Smooth muscle cell (in vitro differentiated cells): Measurements from ENCODE around the gene BRI3. TPM values are rescaled to one million over a fixed set of nuclear protein-coding genes. Genes with fewer than 3 reads are reported as not detected.

Experiments
- DNase-seq: peaks from one replicate; lab custom pipeline; 2025; ENCODE audit not compliant: unreplicated experiment; lab: John Stamatoyannopoulos, UW
- H2AFZ ChIP-seq: fragments of 200-600 bp; sonication (generic); 2 replicates; pipeline ENCODE4 v1.6.0; 2016; ENCODE audit warnings: antibody characterized with exemption, low read depth, mild to moderate bottlenecking
- H3F3A ChIP-seq: fragments of 200-600 bp; sonication (generic); 2 replicates; pipeline ENCODE4 v1.6.0; 2017; ENCODE audit warnings: antibody characterized with exemption, low read depth
- H3K27ac ChIP-seq: fragments of 200-600 bp; sonication (generic); 2 replicates; pipeline ENCODE4 v1.5.1; 2016; ENCODE audit warnings: low read depth, mild to moderate bottlenecking
- H3K27me3 ChIP-seq: fragments of 200-600 bp; sonication (generic); 2 replicates; pipeline ENCODE4 v1.6.1; 2016; ENCODE audit warnings: low read depth, mild to moderate bottlenecking
- H3K36me3 ChIP-seq: fragments of 200-600 bp; sonication (generic); 2 replicates; pipeline ENCODE4 v1.5.1; 2016; ENCODE audit warnings: low read depth
- H3K4me1 ChIP-seq: fragments of 200-600 bp; sonication (generic); 2 replicates; pipeline ENCODE4 v1.5.1; 2016; ENCODE audit warnings: low read depth
- H3K4me2 ChIP-seq: fragments of 200-600 bp; sonication (generic); 2 replicates; pipeline ENCODE4 v1.6.0; 2016; ENCODE audit warnings: mild to moderate bottlenecking
- H3K4me3 ChIP-seq: fragments of 200-600 bp; sonication (generic); 2 replicates; pipeline ENCODE4 v1.5.1; 2016; ENCODE audit warnings: mild to moderate bottlenecking
- H3K79me2 ChIP-seq: fragments of 200-600 bp; sonication (generic); 2 replicates; pipeline ENCODE4 v1.6.0; 2016; ENCODE audit warnings: low read depth, mild to moderate bottlenecking
- H3K9ac ChIP-seq: fragments of 200-600 bp; sonication (generic); 2 replicates; pipeline ENCODE4 v1.6.0; 2016; ENCODE audit warnings: low read depth
- H3K9me3 ChIP-seq: fragments of 200-600 bp; sonication (generic); replicated peaks from 2 replicates; pipeline ENCODE4 v1.5.1; 2016; ENCODE audit warnings: low read depth
- H4K20me1 ChIP-seq: fragments of 200-600 bp; sonication (generic); 2 replicates; pipeline ENCODE4 v1.6.0; 2016; ENCODE audit warnings: low read depth
- WGBS: methylation state at CpG from one replicate; pipeline ENCODE4 v1.1.7; 2016; ENCODE audit warnings: low lambda C conversion rate; 5-methylcytosine and 5-hydroxymethylcytosine counted together
- polyA plus RNA-seq: library from polyadenylated mRNA; unstranded; fragments of >200 nt; fragmentation: Nextera tagmentation; extraction: Ambion mirVana; gene quantifications from 2 replicates; pipeline ENCODE4 v1.2.1, GENCODE V29; 2016
- total RNA-seq: library from RNA; depleted of rRNA; stranded (reverse); fragments of >200 nt; gene quantifications from 2 replicates; pipeline ENCODE4 v1.2.3, GENCODE V29; 2014
- TF ChIP-seq, protein P1 (sequence below): fragments of 200-600 bp; sonication (generic); IDR thresholded peaks from 2 replicates; pipeline ENCODE4 v1.5.1; 2017; ENCODE audit warnings: borderline replicate concordance, mild to moderate bottlenecking, antibody characterized with exemption; ENCODE audit not compliant: insufficient read depth, poor library complexity, severe bottlenecking

The BRI3 gene
- total and polyA plus RNA-seq, 2 experiments from 2014 or later: 70.1 to 83.0 TPM

DNA sequence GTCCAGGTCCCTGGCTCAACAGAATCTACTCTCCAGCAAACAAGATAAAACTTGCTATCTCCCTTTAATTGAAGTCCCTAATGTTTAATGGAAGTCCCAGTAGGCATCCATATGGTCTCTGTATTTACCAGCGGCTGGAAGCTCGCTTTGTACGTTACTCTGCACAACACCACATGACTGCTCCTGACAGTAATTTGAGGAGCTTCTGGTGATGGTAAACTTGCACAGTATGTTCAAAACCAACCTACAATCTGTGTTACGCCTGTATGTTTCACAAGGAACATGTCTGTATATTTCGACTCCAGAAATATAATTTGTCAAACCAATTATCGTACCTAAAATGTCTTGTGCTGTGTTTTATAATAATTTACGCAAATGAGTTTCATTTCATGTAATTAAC lies 25.1 kb upstream of the BRI3 start:
- 96% methylated on average over 7 of the region's 7 CpGs for WGBS
- Histone ChIP-seq H3K4me3 (no peak overlapping the region), H3K79me2 (peaks cover 21% of the 10 kb centered on the region), H3K9me3 (no peaks in the 10 kb centered on the region), H3K4me1 (peaks cover 7% of the 10 kb centered on the region), H3K4me2 (no peak overlapping the region), H3K27me3 (no peaks in the 10 kb centered on the region), H2AFZ (no peak overlapping the region), H3K9ac (no peak overlapping the region), H3K27ac (no peak overlapping the region), H3K36me3 (no peaks in the 10 kb centered on the region), H4K20me1 (peaks cover 3% of the 10 kb centered on the region), H3F3A (no peaks in the 10 kb centered on the region)
- no peak for DNase-seq
- TF ChIP-seq, protein P1, sequence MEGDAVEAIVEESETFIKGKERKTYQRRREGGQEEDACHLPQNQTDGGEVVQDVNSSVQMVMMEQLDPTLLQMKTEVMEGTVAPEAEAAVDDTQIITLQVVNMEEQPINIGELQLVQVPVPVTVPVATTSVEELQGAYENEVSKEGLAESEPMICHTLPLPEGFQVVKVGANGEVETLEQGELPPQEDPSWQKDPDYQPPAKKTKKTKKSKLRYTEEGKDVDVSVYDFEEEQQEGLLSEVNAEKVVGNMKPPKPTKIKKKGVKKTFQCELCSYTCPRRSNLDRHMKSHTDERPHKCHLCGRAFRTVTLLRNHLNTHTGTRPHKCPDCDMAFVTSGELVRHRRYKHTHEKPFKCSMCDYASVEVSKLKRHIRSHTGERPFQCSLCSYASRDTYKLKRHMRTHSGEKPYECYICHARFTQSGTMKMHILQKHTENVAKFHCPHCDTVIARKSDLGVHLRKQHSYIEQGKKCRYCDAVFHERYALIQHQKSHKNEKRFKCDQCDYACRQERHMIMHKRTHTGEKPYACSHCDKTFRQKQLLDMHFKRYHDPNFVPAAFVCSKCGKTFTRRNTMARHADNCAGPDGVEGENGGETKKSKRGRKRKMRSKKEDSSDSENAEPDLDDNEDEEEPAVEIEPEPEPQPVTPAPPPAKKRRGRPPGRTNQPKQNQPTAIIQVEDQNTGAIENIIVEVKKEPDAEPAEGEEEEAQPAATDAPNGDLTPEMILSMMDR: no peak

DNA sequence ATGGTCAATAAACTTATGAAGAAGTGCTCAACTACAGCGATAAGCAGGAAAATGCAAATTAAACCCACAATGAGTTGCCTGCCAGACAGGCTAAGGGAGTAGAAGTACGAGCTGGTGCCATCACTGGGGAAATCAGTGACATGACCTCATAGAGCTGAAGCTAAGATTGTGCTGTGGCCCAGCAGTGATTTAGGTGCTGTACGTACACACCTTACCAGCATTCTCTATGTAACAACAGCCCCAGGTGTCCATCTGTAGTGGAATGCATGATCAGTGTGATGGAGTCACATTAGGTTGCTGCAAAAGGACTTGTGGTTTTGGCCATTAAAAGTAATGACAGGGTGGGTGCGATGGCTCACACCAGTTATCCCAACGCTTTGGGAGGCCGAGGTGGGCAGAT lies 23.8 kb upstream of the BRI3 start:
- DNase-seq: no peak
- no peak overlapping the region for H3K9ac ChIP-seq
- TF ChIP-seq, protein P1: no peak
- no peaks in the 10 kb centered on the region for H3K27me3 ChIP-seq
- 78% methylated on average over 6 of the region's 6 CpGs for WGBS
- no peaks in the 10 kb centered on the region for H3K9me3 ChIP-seq
- no peak overlapping the region for H3K4me3 ChIP-seq
- H3K27ac ChIP-seq: no peak overlapping the region
- H3K36me3 ChIP-seq: no peaks in the 10 kb centered on the region
- H2AFZ ChIP-seq: no peak overlapping the region
- no peak overlapping the region for H3K4me2 ChIP-seq
- H3F3A ChIP-seq: no peaks in the 10 kb centered on the region
- peaks cover 14% of the 10 kb centered on the region for H3K79me2 ChIP-seq
- peaks cover 3% of the 10 kb centered on the region for H4K20me1 ChIP-seq
- H3K4me1 ChIP-seq: peaks cover 5% of the 10 kb centered on the region

DNA sequence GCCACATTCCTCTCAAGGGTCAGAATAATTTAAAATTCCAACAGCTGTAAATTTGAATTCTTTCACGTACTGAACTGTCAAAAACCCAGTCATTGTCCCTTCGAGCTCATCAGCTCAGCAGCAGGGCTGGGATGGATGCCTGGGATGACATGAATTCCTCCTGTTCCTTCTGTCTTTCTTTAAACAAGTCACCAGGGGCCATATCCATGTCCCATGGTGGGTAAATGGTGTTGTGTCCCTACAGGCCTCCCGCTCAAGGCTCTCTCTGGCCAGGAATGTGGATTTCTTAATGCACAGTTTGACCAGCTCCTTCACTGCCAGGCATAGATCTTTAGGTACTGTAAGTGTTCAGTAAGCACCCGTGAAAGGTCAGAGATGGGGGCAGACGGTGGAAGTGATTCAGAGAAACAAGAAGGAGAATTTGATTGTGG lies 15.6 kb upstream of the BRI3 start:
- peak overlapping the region; percentile 6 for H3K4me2 ChIP-seq
- TF ChIP-seq, protein P1: no peak
- no peaks in the 10 kb centered on the region for H3F3A ChIP-seq
- 37% methylated on average over 5 of the region's 5 CpGs for WGBS
- H3K27me3 ChIP-seq: no peaks in the 10 kb centered on the region
- H2AFZ ChIP-seq: no peak overlapping the region
- DNase-seq: no peak
- H3K4me1 ChIP-seq: no peaks in the 10 kb centered on the region
- no peaks in the 10 kb centered on the region for H3K9me3 ChIP-seq
- H3K79me2 ChIP-seq: no peaks in the 10 kb centered on the region
- H3K27ac ChIP-seq: peak overlapping the region; percentile 39
- H3K36me3 ChIP-seq: no peaks in the 10 kb centered on the region
- no peaks in the 10 kb centered on the region for H4K20me1 ChIP-seq
- no peak overlapping the region for H3K9ac ChIP-seq
- H3K4me3 ChIP-seq: no peak overlapping the region

DNA sequence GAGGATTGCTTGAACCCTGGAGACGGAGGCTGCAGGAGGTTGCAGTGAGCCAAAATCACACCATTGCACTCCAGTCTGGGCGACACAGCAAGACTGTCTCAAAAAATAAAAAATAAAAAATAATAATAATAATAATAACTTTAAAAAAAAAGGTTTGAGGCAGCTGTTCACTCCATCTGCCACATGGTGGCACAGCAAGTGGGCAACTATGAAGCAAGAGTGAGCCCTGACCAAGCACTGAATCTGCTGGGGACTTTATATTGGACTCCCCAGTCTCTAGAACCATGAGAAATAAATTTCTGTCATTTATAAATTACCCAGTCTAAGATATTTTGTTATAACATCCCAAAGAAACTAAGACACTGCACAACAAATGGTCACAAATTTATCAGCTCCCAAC lies 14.6 kb upstream of the BRI3 start:
- Histone ChIP-seq H3K9ac (no peak overlapping the region), H3K9me3 (no peaks in the 10 kb centered on the region), H3K4me1 (no peaks in the 10 kb centered on the region), H3K27me3 (no peaks in the 10 kb centered on the region), H3F3A (no peaks in the 10 kb centered on the region), H3K27ac (no peak overlapping the region), H3K36me3 (no peaks in the 10 kb centered on the region), H3K4me3 (no peak overlapping the region), H3K4me2 (no peak overlapping the region), H2AFZ (no peak overlapping the region), H4K20me1 (no peaks in the 10 kb centered on the region), H3K79me2 (no peaks in the 10 kb centered on the region)
- TF ChIP-seq, protein P1: peak; percentile 30
- WGBS: 46% methylated on average over 2 of the region's 2 CpGs
- no peak for DNase-seq
